HL-60 (cell line): ENCODE results near the gene ADCK1.
"Not testable (repeated sequence)": the region's sequence is repeated elsewhere in the genome, so short reads cannot be mapped to it uniquely, and the experiment has no call there.

Experiments used
- DNase-seq, 2 experiments: peaks; one replicate each; pipeline ENCODE4 v3.0.0-alpha.2; 2010 to 2020; ENCODE audit warnings: low read depth in 1 of 2, low spot score in 1 of 2
- H3K27ac ChIP-seq: fragments of 250-450 bp; sonication (Bioruptor Pico); replicated peaks from 2 replicates; pipeline ENCODE4 v1.5.1; 2020; ENCODE audit warnings: mild to moderate bottlenecking, moderate library complexity
- H3K27me3 ChIP-seq: fragments of 250-450 bp; sonication (Bioruptor Pico); 2 replicates; pipeline ENCODE4 v1.5.1; 2021; ENCODE audit warnings: mild to moderate bottlenecking, moderate library complexity; ENCODE audit not compliant: insufficient read depth, poor library complexity, severe bottlenecking
- H3K4me3 ChIP-seq: replicated peaks from 2 replicates; pipeline ENCODE4 v1.5.1; 2011; ENCODE audit warnings: mild to moderate bottlenecking, control low read depth, low read length; ENCODE audit not compliant: insufficient read depth
- CTCF ChIP-seq: IDR thresholded peaks from one replicate; pipeline ENCODE4 v1.5.1; 2011; ENCODE audit warnings: low read length, control low read depth, inconsistent platforms; ENCODE audit not compliant: insufficient read depth
- GABPA ChIP-seq: IDR thresholded peaks from 2 replicates; pipeline ENCODE4 v1.6.1; 2012; ENCODE audit warnings: low read depth
- POLR2AphosphoS5 ChIP-seq: IDR thresholded peaks from 2 replicates; pipeline ENCODE4 v1.6.1; 2012; ENCODE audit warnings: low read depth
- REST ChIP-seq: IDR thresholded peaks from 2 replicates; pipeline ENCODE4 v1.6.1; 2012; ENCODE audit warnings: low read depth; ENCODE audit not compliant: insufficient replicate concordance
- SPI1 ChIP-seq: IDR thresholded peaks from 2 replicates; pipeline ENCODE4 v1.6.1; 2012; ENCODE audit warnings: low read depth, mild to moderate bottlenecking, borderline replicate concordance

ADCK1 gene

GRCh38 chr14:77914073-77914721 is 114.3 kb downstream of the ADCK1 start:
- H3K27ac ChIP-seq = no peak overlapping the region
- no peak for DNase-seq
- H3K4me3 ChIP-seq = no peak overlapping the region
- H3K27me3 ChIP-seq = no peaks in the 10 kb centered on the region
- TF ChIP-seq CTCF (no peak), POLR2AphosphoS5 (no peak), GABPA (no peak), REST (no peak), SPI1 (no peak)

DNA sequence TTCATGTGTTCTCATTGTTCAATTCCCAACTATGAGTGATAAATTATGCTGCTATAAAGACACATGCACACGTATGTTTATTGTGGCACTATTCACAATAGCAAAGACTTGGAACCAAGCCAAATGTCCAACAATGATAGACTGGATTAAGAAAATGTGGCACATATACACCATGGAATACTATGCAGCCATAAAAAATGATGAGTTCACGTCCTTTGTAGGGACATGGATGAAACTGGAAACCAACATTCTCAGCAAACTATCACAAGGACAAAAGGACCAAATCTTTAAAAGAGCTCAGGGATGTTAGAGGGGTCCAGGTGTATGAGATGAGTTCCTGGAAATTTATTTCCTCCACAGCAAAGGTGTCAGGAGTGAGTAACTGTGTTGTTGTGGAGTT is 115.5 kb downstream of the ADCK1 start:
- not testable (repeated sequence) for H3K4me3 ChIP-seq, H3K27me3 ChIP-seq, DNase-seq, H3K27ac ChIP-seq

GRCh38 chr14:77917491-77918201 is 117.7 kb downstream of the ADCK1 start:
- H3K27me3 ChIP-seq = no peaks in the 10 kb centered on the region
- H3K27ac ChIP-seq = no peak overlapping the region
- DNase-seq = no peak
- TF ChIP-seq CTCF = no peak
- TF ChIP-seq GABPA = no peak
- no peak overlapping the region for H3K4me3 ChIP-seq

DNA sequence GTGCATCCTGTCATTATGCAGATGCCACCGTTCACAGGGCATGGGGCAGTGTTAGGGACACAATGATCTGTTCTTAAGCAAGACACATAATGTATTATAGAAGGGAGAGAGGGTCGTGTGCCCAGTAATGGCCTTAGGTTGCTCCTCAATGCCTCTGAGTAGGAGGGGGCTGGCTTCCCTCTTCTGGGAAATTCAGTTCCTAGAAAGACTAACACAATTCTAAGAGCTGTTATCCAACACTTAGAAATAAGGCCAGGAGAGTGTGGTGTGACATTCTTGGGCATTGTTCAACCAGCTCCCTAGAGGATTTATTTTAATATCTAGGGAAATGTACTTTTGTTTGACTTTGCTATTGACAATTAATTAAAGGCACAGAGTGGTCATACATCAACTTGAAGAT is 118.5 kb downstream of the ADCK1 start:
- H3K4me3 ChIP-seq = no peak overlapping the region
- H3K27ac ChIP-seq = no peak overlapping the region
- no peak for DNase-seq
- H3K27me3 ChIP-seq = no peaks in the 10 kb centered on the region
- TF ChIP-seq CTCF = no peak
- TF ChIP-seq SPI1 = no peak
- TF ChIP-seq GABPA = no peak
- no peak for TF ChIP-seq REST
- no peak for TF ChIP-seq POLR2AphosphoS5
